KMS-11 (cell line): Measurements from ENCODE around the gene EPG5.

Source experiments
- H2AFZ ChIP-seq: fragments of 200-600 bp; sonication (generic); 2 replicates; pipeline ENCODE4 v1.6.1; 2016; ENCODE audit warnings: antibody characterized with exemption, mixed run types, low read depth
- H3K27ac ChIP-seq: fragments of 200-600 bp; sonication (generic); 2 replicates; pipeline ENCODE4 v1.6.1; 2016; ENCODE audit warnings: mild to moderate bottlenecking, mixed run types
- H3K27me3 ChIP-seq: fragments of 200-600 bp; sonication (generic); 2 replicates; pipeline ENCODE4 v1.6.1; 2017; ENCODE audit warnings: mild to moderate bottlenecking, low read depth, mixed run types, moderate library complexity; ENCODE audit not compliant: insufficient read depth
- H3K36me3 ChIP-seq: fragments of 200-600 bp; sonication (generic); 2 replicates; pipeline ENCODE4 v1.6.1; 2017; ENCODE audit warnings: mild to moderate bottlenecking, mixed run types; ENCODE audit not compliant: insufficient read depth
- H3K4me1 ChIP-seq: fragments of 200-600 bp; sonication (generic); 2 replicates; pipeline ENCODE4 v1.6.1; 2016; ENCODE audit warnings: mild to moderate bottlenecking, low read depth, mixed run types; ENCODE audit not compliant: poor library complexity, severe bottlenecking
- H3K4me2 ChIP-seq: fragments of 200-600 bp; sonication (generic); 2 replicates; pipeline ENCODE4 v1.7.0; 2016; ENCODE audit warnings: mild to moderate bottlenecking, mixed run types
- H3K4me3 ChIP-seq: fragments of 200-600 bp; sonication (generic); IDR thresholded peaks from 2 replicates; pipeline ENCODE4 v1.6.1; 2017; ENCODE audit warnings: low read depth, low read length, mixed read lengths; ENCODE audit not compliant: insufficient read depth
- H3K79me2 ChIP-seq: fragments of 200-600 bp; sonication (generic); 2 replicates; pipeline ENCODE4 v1.6.1; 2016; ENCODE audit warnings: low read depth, mixed run types; ENCODE audit not compliant: insufficient read depth
- H3K9ac ChIP-seq: fragments of 200-600 bp; sonication (generic); 2 replicates; pipeline ENCODE4 v1.6.1; 2016; ENCODE audit warnings: mild to moderate bottlenecking, mixed run types
- H4K20me1 ChIP-seq: fragments of 200-600 bp; sonication (generic); 2 replicates; pipeline ENCODE4 v1.6.1; 2016; ENCODE audit warnings: mild to moderate bottlenecking, mixed run types; ENCODE audit not compliant: insufficient read depth
- TF ChIP-seq, protein P1 (sequence below): fragments of 200-600 bp; sonication (generic); conservative IDR thresholded peaks from 2 replicates; pipeline ENCODE4 v1.6.1; 2017; ENCODE audit warnings: low read depth, mild to moderate bottlenecking, antibody characterized with exemption, low read length, moderate library complexity, mixed read lengths

EPG5 gene

DNA sequence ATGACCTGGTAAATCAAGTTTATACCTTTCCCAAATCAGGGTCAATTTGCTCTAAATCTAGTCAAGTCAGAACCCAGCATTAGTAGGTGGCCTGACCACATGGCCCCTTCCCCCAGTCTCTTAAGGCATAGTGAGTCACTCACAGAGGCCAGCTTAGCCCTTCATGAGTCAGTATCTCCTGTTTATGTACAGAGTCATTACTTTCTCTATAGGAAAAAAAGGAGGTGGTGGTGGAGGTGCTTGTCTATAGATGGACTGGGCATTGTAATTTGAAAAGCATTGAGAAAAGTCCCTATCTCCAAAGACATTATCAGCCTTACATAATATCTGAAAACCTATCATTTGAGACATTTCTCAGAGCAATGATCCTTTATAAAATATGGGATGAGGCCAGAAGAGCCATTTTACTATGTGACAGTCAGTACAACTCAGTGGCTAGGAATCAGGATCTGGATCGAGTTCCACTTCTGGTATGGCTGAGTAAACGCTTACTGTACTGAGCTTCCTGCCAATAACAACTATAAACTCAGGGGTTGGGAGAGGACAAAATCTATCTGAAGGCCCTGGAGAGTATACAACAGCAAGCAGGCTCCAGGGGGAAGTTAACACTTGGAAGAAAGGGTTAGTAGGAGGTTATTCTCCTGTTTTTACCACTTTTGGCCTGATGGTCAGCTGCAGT is 164.2 kb downstream of the EPG5 start:
- H3K4me3 ChIP-seq, result no peak overlapping the region
- no peaks in the 10 kb centered on the region for H3K36me3 ChIP-seq
- H3K4me1 ChIP-seq, result no peaks in the 10 kb centered on the region
- H3K9ac ChIP-seq, result no peak overlapping the region
- H3K79me2 ChIP-seq, result no peaks in the 10 kb centered on the region
- no peaks in the 10 kb centered on the region for H3K27me3 ChIP-seq
- no peak overlapping the region for H3K4me2 ChIP-seq
- no peak overlapping the region for H3K27ac ChIP-seq
- TF ChIP-seq, protein P1, sequence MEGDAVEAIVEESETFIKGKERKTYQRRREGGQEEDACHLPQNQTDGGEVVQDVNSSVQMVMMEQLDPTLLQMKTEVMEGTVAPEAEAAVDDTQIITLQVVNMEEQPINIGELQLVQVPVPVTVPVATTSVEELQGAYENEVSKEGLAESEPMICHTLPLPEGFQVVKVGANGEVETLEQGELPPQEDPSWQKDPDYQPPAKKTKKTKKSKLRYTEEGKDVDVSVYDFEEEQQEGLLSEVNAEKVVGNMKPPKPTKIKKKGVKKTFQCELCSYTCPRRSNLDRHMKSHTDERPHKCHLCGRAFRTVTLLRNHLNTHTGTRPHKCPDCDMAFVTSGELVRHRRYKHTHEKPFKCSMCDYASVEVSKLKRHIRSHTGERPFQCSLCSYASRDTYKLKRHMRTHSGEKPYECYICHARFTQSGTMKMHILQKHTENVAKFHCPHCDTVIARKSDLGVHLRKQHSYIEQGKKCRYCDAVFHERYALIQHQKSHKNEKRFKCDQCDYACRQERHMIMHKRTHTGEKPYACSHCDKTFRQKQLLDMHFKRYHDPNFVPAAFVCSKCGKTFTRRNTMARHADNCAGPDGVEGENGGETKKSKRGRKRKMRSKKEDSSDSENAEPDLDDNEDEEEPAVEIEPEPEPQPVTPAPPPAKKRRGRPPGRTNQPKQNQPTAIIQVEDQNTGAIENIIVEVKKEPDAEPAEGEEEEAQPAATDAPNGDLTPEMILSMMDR, result no peak
- no peak overlapping the region for H2AFZ ChIP-seq
- H4K20me1 ChIP-seq, result no peaks in the 10 kb centered on the region

DNA sequence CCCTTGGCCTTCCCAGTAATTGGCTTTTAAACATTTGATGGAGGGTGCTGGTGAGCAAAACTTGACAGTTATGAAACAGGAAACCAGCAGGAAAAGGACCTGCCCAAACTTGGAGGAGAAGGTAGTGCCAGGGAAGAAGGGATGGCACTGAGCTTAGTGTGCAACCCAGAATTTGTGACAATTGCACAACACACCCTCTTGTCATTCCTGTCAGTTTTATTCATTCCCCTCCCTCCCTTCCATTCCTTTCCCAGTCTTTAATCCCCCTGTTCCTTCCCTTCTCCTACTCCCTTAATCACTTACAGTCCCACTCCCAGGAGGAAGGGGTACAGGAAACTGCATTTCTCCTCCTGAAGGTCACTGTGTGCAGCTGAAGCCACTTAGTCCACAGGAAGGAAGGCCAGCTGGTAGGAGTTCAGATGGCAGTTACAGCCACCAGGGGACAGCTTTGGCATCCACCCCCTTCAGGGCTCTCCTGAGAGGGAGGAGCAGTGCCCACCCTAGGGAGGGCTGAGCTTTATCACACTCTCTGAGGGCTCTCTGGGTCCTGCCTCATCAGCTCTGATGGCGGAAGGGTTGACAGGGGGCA is 165.6 kb downstream of the EPG5 start:
- Histone ChIP-seq H3K79me2 (no peaks in the 10 kb centered on the region), H3K9ac (no peak overlapping the region), H3K36me3 (no peaks in the 10 kb centered on the region), H3K4me3 (no peak overlapping the region), H3K4me2 (no peak overlapping the region), H3K27me3 (no peaks in the 10 kb centered on the region), H3K27ac (no peak overlapping the region), H4K20me1 (no peaks in the 10 kb centered on the region), H3K4me1 (no peaks in the 10 kb centered on the region), H2AFZ (no peak overlapping the region)
- TF ChIP-seq, protein P1, result no peak
